ENCODE data around the gene WDR87. TPM values are rescaled to one million over a fixed set of nuclear protein-coding genes. Genes with fewer than 3 reads are reported as not detected.

Gene WDR87
- total RNA-seq, 1 experiment from 2014 or later, result not detected

- ATAC-seq, result no peak
- BruUV-seq (replicated peaks), result no TSS peak
- no peaks in the 10 kb centered on the region for H4K20me1 ChIP-seq (ENCODE audit: insufficient read depth)
- H3K9me2 ChIP-seq (ENCODE audit: insufficient read depth), result no peaks in the 10 kb centered on the region
- no peak overlapping the region for H3K4me2 ChIP-seq (ENCODE audit: low read length)
- no peak for DNase-seq (ENCODE audit: low read depth, low spot score)
- ChIA-PET RAD21 (ENCODE audit: low non-redundant PET in 1 of 2, low total read pairs in 2 of 2, uncharacterized antibody in 2 of 2, unreplicated experiment in 2 of 2) (no interaction called here), POLR2A (no interaction called here), CTCF (no interaction called here)
- no peak overlapping the region for H3K27ac ChIP-seq (ENCODE audit: low read depth, low read length)
- no peak overlapping the region for H3K4me3 ChIP-seq (replicated peaks in 1 of 2; ENCODE audit: low read depth in 1 of 2, low read length in 2 of 2)
- peaks cover 16% of the 10 kb centered on the region; the same call in 1 of the 2 replicates for H3K27me3 ChIP-seq (ENCODE audit: insufficient read depth, low read length)
- no peaks in the 10 kb centered on the region for H3K79me2 ChIP-seq (ENCODE audit: insufficient read depth, low read length)
- TF ChIP-seq REST (IDR thresholded peaks at IDR 0.05; ENCODE audit: low read depth), result no peak
- no peak for TF ChIP-seq YY1 (IDR thresholded peaks at IDR 0.05; ENCODE audit: extremely low read depth, insufficient replicate concordance, low read depth, low read length)
- TF ChIP-seq RAD21 (IDR thresholded peaks at IDR 0.05; ENCODE audit: low read depth), result no peak
- no peak for TF ChIP-seq ZBTB33 (IDR thresholded peaks at IDR 0.05; ENCODE audit: extremely low read depth, insufficient replicate concordance, low read length)
- TF ChIP-seq CEBPB (IDR thresholded peaks at IDR 0.05; ENCODE audit: low read depth), result no peak
- no peaks in the 10 kb centered on the region for H3K4me1 ChIP-seq (ENCODE audit: control insufficient read depth in 1 of 2, insufficient read depth in 2 of 2, low read length in 2 of 2)
- H3K9me3 ChIP-seq (ENCODE audit: control insufficient read depth in 1 of 2, insufficient read depth in 1 of 2, low read depth in 1 of 2, low read length in 2 of 2), result peaks cover 0 to 3% of the 10 kb centered on the region in 2 experiments; a peak in 2 of 4 replicates
- intact Hi-C loops (cut with micrococcal nuclease), result no loop called here
- H3K36me3 ChIP-seq (ENCODE audit: control insufficient read depth in 1 of 2, insufficient read depth in 2 of 2, low read length in 2 of 2), result no peaks in the 10 kb centered on the region
- no peak overlapping the region for H3K9ac ChIP-seq (ENCODE audit: low read length)
- no peak overlapping the region for H2AFZ ChIP-seq (ENCODE audit: low read depth, low read length, poor library complexity, severe bottlenecking)
Observed at GRCh38 chr19:37886571-37886970, 19.8 kb downstream of the WDR87 start.

All from HCT116 (cell line).